Gastrocnemius medialis (tissue), 4 donors: ENCODE results near the gene CRYGA.

Experiments
- POLR2A ChIP-seq, 2 donors: fragments of 450-650 bp; IDR thresholded peaks; one replicate each; pipeline ENCODE4 v1.6.1; 2017; ENCODE audit warnings: antibody characterized with exemption in 2 of 2, mild to moderate bottlenecking in 2 of 2, moderate library complexity in 2 of 2
- TF ChIP-seq, protein P1 (sequence below), 5 experiments: fragments of 450-650 bp in 3 of 5; fragments of 200-600 bp in 2 of 5; sonication (generic) in 2 of 5; IDR thresholded peaks in 4 of 5; conservative IDR thresholded peaks in 1 of 5; 1 replicate in 4 of 5; 2 replicates in 1 of 5; pipeline ENCODE4 v1.5.1; 2016 to 2019; ENCODE audit warnings: antibody characterized with exemption in 5 of 5, mild to moderate bottlenecking in 3 of 5, moderate library complexity in 3 of 5

DNA sequence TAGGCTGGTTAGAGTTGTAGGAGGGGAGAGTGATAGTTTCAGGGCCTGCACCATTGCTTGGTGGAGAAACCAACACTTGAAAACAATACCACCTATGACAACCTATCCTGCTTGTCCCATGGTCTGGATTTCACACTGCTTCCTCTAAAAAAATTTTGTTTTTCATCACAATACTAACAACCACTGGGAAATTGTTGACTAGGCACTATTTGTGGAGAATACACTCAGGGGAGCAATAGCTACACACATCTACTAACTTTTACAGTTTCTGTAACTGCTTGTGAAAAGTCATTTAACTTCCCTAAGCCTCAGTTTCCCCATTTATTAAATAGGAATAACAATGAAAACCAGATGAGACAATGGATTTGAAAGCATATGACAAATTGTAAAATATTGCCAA, 13.3 kb downstream of the CRYGA start:
- no peak for TF ChIP-seq POLR2A (IDR thresholded peaks at IDR 0.05)
- TF ChIP-seq, protein P1, sequence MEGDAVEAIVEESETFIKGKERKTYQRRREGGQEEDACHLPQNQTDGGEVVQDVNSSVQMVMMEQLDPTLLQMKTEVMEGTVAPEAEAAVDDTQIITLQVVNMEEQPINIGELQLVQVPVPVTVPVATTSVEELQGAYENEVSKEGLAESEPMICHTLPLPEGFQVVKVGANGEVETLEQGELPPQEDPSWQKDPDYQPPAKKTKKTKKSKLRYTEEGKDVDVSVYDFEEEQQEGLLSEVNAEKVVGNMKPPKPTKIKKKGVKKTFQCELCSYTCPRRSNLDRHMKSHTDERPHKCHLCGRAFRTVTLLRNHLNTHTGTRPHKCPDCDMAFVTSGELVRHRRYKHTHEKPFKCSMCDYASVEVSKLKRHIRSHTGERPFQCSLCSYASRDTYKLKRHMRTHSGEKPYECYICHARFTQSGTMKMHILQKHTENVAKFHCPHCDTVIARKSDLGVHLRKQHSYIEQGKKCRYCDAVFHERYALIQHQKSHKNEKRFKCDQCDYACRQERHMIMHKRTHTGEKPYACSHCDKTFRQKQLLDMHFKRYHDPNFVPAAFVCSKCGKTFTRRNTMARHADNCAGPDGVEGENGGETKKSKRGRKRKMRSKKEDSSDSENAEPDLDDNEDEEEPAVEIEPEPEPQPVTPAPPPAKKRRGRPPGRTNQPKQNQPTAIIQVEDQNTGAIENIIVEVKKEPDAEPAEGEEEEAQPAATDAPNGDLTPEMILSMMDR (IDR thresholded peaks at IDR 0.05 in 4 of 5, conservative IDR thresholded peaks at IDR 0.05 in 1 of 5): no peak
